Adrenal gland (tissue), 12 donors: Measurements from ENCODE around the gene LYSMD4. TPM values are rescaled to one million over a fixed set of nuclear protein-coding genes. Genes with fewer than 3 reads are reported as not detected.

Experiments used
- DNase-seq, 7 donors: peaks; one replicate each; pipeline ENCODE4 v3.0.0-alpha.2; 2019 to 2020
- H3K27ac ChIP-seq, 5 donors: fragments of 200-600 bp; sonication (generic) in 4 of 5; 1 replicate in 3 of 5; 2 replicates in 2 of 5; pipeline versions ENCODE4 v1.5.1 to v1.8.0; 2016 to 2020; ENCODE audit warnings: mild to moderate bottlenecking in 1 of 5
- H3K27me3 ChIP-seq: fragments of 200-600 bp; 2 replicates; pipeline ENCODE4 v1.8.0; 2021
- H3K36me3 ChIP-seq, 2 donors: fragments of 200-600 bp; replicated peaks in 1 of 2; 1 replicate in 1 of 2; 2 replicates in 1 of 2; pipeline versions ENCODE4 v1.5.1 to v1.8.0; 2018 to 2022
- H3K4me1 ChIP-seq, 2 donors: fragments of 200-600 bp; replicated peaks in 1 of 2; 1 replicate in 1 of 2; 2 replicates in 1 of 2; pipeline versions ENCODE4 v1.5.1 to v1.8.0; 2018 to 2021
- H3K4me3 ChIP-seq, 4 donors: fragments of 200-600 bp; sonication (generic) in 3 of 4; one replicate each; pipeline ENCODE4 v1.5.1; 2016 to 2018
- H3K9me3 ChIP-seq, 3 donors: fragments of 200-600 bp; sonication (generic) in 1 of 3; replicated peaks in 1 of 3; 1 replicate in 2 of 3; 2 replicates in 1 of 3; pipeline versions ENCODE4 v1.5.1 to v1.8.0; 2016 to 2021
- CTCF ChIP-seq, 6 experiments: fragments of 450-650 bp in 4 of 6; fragments of 200-600 bp in 2 of 6; sonication (generic) in 1 of 6; IDR thresholded peaks; 1 replicate in 5 of 6; 2 replicates in 1 of 6; pipeline versions ENCODE4 v1.5.1 to v1.8.0; 2016 to 2021; ENCODE audit warnings: antibody characterized with exemption in 6 of 6, mild to moderate bottlenecking in 2 of 6, moderate library complexity in 1 of 6
- POLR2A ChIP-seq, 2 donors: fragments of 450-650 bp; IDR thresholded peaks; one replicate each; pipeline ENCODE4 v1.6.1; 2017; ENCODE audit warnings: antibody characterized with exemption in 2 of 2, mild to moderate bottlenecking in 2 of 2, moderate library complexity in 1 of 2
- WGBS, 4 donors: extraction: QIAGEN DNeasy Blood & Tissue Kit in 2 of 4; methylation state at CpG; one replicate each; pipeline versions ENCODE4 v1.1.5 to v1.1.7; 2013 to 2017; 5-methylcytosine and 5-hydroxymethylcytosine counted together
- intact Hi-C, 2 donors: fragments of 100-400 bp; cut with DNase I; formaldehyde crosslinking; loops; one replicate each; pipeline versions ENCODE4 v1.14.1 to v1.15.0; 2022 to 2023
- polyA plus RNA-seq, 3 donors: library from polyadenylated mRNA; stranded (reverse); fragments of 200-250 nt in 2 of 3; fragments of 350-450 nt in 1 of 3; fragmentation: Illumina TruSeq in 1 of 3; extraction: RNeasy Lipid Tissue Mini Kit (QIAGEN cat#74804) in 1 of 3; gene quantifications; one replicate each; pipeline ENCODE4 v1.2.3, GENCODE V29; 2013 to 2014
- total RNA-seq, 9 donors: library from RNA; depleted of rRNA in 4 of 9; stranded (reverse); fragments of >200 nt in 4 of 9; fragments of 120-200 nt in 1 of 9; fragmentation: NEBNext Ultra II Directional in 1 of 9; extraction: Animal tissue kit (Norgen Biotek cat#: 25700) in 1 of 9; gene quantifications; one replicate each; pipeline versions ENCODE4 v1.1.0 to v1.2.4, GENCODE V29; 2013 to 2023
- donor health status: healthy with polysubstance abuse.
- donor health status: Bipolar disorder and iron deficiency.
- donor health status: DM: yes; HTN: yes; CAD: no.
- donor health status: DM: no; HTN: no; CAD: no.
- donor health status: DM: no; HTN: no; CAD: no.
- donor health status: DM: yes; HTN: yes; CAD: no.

Gene LYSMD4
- total and polyA plus RNA-seq, 12 donors, result 1.7 to 8.4 (median 6.5) TPM

GRCh38 chr15:99703603-99704443 lies 29.4 kb downstream of the LYSMD4 start:
- H3K27me3 ChIP-seq, result no peaks in the 10 kb centered on the region
- peak overlapping the region; percentile 27 to 77 (median 74) for H3K27ac ChIP-seq
- no peaks in the 10 kb centered on the region for H3K36me3 ChIP-seq
- H3K4me3 ChIP-seq, result peak overlapping the region in 1 of 4 donors; percentile 46
- WGBS, 4 donors, result 9 to 10% (median 10%) methylated on average over 7 of the region's 7 CpGs
- intact Hi-C loops, result no loop called here
- H3K4me1 ChIP-seq, result peaks cover 8 to 29% of the 10 kb centered on the region in 2 donors
- H3K9me3 ChIP-seq, result no peaks in the 10 kb centered on the region
- DNase-seq, result peak in 4 of 7 donors; percentile 34 to 54 (median 43)
- TF ChIP-seq POLR2A (IDR thresholded peaks at IDR 0.05) (peak in 1 of 2 donors; percentile 18), CTCF (IDR thresholded peaks at IDR 0.05) (peak; percentile 63 to 89 (median 74))

- Histone ChIP-seq H3K4me1 (peaks cover 6 to 21% of the 10 kb centered on the region in 2 donors), H3K36me3 (no peaks in the 10 kb centered on the region), H3K27me3 (no peaks in the 10 kb centered on the region), H3K9me3 (no peaks in the 10 kb centered on the region), H3K27ac (peak overlapping the region in 4 of 5 donors; percentile 66 to 77 (median 72)), H3K4me3 (peak overlapping the region in 1 of 4 donors; percentile 46)
- TF ChIP-seq CTCF (IDR thresholded peaks at IDR 0.05) (no peak), POLR2A (IDR thresholded peaks at IDR 0.05) (no peak)
- DNase-seq, result no peak
- intact Hi-C loops, result no loop called here
- 50 to 52% (median 51%) methylated on average over 4 of the region's 4 CpGs for WGBS, 4 donors
Measured at GRCh38 chr15:99702895-99703602, 30.2 kb downstream of the LYSMD4 start.

GRCh38 chr15:99696096-99696495 lies 37.1 kb downstream of the LYSMD4 start:
- H3K4me1 ChIP-seq, result no peaks in the 10 kb centered on the region
- DNase-seq, result no peak
- TF ChIP-seq POLR2A (IDR thresholded peaks at IDR 0.05) (no peak), CTCF (IDR thresholded peaks at IDR 0.05) (no peak)
- H3K27ac ChIP-seq, result no peak overlapping the region
- no peaks in the 10 kb centered on the region for H3K9me3 ChIP-seq
- peaks cover 0 to 13% of the 10 kb centered on the region in 2 donors for H3K36me3 ChIP-seq
- intact Hi-C loops, result loop anchor here in 1 of 2 donors (10.0 kb wide), 1 partner anchor 131 kb away; the partner anchor contains the start of gene MEF2A
- H3K27me3 ChIP-seq, result no peaks in the 10 kb centered on the region
- H3K4me3 ChIP-seq, result no peak overlapping the region
- 72 to 83% (median 78%) methylated on average over 2 of the region's 2 CpGs for whole genome bisulfite sequencing, 4 donors

- intact Hi-C loops, result loop anchor here in 1 of 2 donors (10.0 kb wide), 1 partner anchor 128 kb away; the partner anchor contains the start of gene MEF2A
- Histone ChIP-seq H3K27ac (no peak overlapping the region), H3K4me3 (no peak overlapping the region), H3K4me1 (no peaks in the 10 kb centered on the region), H3K9me3 (no peaks in the 10 kb centered on the region), H3K36me3 (peaks cover 0 to 17% of the 10 kb centered on the region in 2 donors), H3K27me3 (no peaks in the 10 kb centered on the region)
- no peak for TF ChIP-seq CTCF (IDR thresholded peaks at IDR 0.05)
- no peak for TF ChIP-seq POLR2A (IDR thresholded peaks at IDR 0.05)
- 84 to 95% (median 88%) methylated on average over 3 of the region's 3 CpGs for WGBS, 4 donors
- peak in 2 of 7 donors; percentile 34 to 37 for DNase-seq
Measured at GRCh38 chr15:99692825-99693224, 40.4 kb downstream of the LYSMD4 start.
